GM23248 (cell line): ENCODE data around the gene FRS2.

Experiments used
- EZH2 ChIP-seq: fragments of 200-600 bp; sonication (generic); IDR thresholded peaks from 2 replicates; pipeline ENCODE4 v1.6.1; 2018; ENCODE audit warnings: antibody characterized with exemption, mild to moderate bottlenecking; ENCODE audit not compliant: insufficient read depth, poor library complexity, severe bottlenecking
- EZH2phosphoT487 ChIP-seq: fragments of 200-600 bp; sonication (generic); IDR thresholded peaks from 2 replicates; pipeline ENCODE4 v1.6.1; 2018; ENCODE audit warnings: antibody characterized with exemption, moderate library complexity, mild to moderate bottlenecking, low read depth; ENCODE audit not compliant: insufficient read depth

DNA sequence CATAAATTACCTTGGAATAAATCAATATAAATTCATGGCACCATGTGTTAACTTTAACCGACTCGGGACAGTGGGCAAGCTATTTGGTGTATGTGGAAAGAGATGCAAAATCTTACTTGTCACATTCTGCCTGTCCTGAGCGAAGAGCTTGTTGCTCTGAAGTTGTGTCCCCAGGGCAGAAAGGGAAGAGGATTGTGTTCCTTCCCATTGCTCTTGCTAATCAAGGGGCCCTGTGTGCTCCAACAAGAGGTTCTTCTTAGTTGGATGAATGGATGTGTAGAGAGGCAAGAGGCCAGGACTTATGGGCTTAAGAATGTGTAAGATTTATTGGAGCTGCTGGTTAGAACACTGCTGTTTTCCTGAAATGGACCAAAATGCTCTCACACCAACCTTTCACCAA is 36.5 kb upstream of the FRS2 start:
- no peak for TF ChIP-seq EZH2phosphoT487
- TF ChIP-seq EZH2: no peak
